Measurements from ENCODE around the gene ABCC1.

DNA sequence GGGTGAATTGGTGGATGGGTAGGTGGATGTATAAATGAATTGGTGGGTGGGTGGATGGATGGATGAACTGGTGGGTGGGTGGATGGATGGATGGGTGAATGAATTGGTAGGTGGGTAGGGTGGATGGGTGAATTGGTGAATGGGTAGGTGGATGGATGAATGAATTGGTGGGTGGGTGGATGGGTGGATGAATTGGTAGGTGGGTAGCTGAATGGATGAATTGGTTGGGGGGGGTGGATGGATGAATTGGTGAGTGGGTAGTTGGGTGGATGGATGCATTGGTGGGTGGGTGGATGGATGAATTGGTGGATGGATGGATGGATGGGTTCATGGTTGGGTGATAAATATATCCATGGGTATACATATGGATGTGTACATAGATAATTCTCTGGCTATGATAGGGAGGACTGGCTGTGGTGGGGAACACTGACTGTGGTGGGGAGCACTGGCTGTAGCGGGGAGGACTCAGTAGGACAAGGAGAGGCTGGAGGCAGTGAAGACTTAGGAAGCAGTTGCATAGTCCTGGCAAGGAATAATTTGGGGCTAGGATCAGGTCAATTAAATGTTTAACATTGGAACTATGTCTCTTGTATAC is 54.4 kb downstream of the ABCC1 start:
- TF ChIP-seq POLR2A (IDR thresholded peaks at IDR 0.05; ENCODE audit: low read length) (no peak), GATA1 (IDR thresholded peaks at IDR 0.05; ENCODE audit: low read depth, low read length) (no peak)
